Measurements from ENCODE around the gene MKLN1.

DNA sequence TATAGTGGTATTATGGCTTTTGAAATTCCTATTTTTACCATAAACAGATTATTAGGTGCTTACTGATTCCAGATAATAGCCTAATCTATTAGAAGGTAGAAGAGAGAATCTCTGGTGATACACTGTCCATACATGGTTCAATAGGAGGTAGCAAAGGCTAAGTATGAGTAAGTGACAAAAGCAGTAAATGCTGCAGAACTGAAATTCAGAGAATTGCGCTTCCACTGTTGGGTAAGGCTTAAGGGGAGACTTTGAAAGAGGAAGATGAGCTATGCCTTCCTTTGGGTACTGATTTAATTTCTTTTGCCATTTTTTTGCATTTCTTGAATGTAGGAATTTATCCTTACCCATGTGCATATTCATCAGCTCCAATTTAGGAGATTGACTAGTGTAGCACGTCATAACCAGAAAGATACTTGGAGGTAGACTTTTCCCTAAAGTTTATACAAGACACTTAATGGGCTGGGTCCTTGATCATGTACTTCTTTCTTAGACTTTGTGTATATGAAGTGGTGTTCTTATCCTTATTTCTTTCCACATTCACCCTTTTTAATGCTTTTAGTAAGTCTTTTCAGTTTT, 15.3 kb downstream of the MKLN1 start:
- TF ChIP-seq, protein P1, sequence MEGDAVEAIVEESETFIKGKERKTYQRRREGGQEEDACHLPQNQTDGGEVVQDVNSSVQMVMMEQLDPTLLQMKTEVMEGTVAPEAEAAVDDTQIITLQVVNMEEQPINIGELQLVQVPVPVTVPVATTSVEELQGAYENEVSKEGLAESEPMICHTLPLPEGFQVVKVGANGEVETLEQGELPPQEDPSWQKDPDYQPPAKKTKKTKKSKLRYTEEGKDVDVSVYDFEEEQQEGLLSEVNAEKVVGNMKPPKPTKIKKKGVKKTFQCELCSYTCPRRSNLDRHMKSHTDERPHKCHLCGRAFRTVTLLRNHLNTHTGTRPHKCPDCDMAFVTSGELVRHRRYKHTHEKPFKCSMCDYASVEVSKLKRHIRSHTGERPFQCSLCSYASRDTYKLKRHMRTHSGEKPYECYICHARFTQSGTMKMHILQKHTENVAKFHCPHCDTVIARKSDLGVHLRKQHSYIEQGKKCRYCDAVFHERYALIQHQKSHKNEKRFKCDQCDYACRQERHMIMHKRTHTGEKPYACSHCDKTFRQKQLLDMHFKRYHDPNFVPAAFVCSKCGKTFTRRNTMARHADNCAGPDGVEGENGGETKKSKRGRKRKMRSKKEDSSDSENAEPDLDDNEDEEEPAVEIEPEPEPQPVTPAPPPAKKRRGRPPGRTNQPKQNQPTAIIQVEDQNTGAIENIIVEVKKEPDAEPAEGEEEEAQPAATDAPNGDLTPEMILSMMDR (IDR thresholded peaks at IDR 0.05) = no peak
- no peak for TF ChIP-seq POLR2A (IDR thresholded peaks at IDR 0.05)
